Omental fat pad (tissue), 4 donors: ENCODE measurements around the gene AP1S1. TPM values are rescaled to one million over a fixed set of nuclear protein-coding genes. Genes with fewer than 3 reads are reported as not detected.

ENCODE experiments used
- ATAC-seq: fragments of 150-250 bp; one replicate; pipeline ENCODE4 v1.9.1; 2016; ENCODE audit warnings: mild to moderate bottlenecking, moderate library complexity; ENCODE audit not compliant: low FRiP score
- DNase-seq: peaks from one replicate; pipeline ENCODE4 v3.0.0-alpha.2; 2019; ENCODE audit warnings: low spot score
- total RNA-seq, 4 donors: library from RNA; depleted of rRNA; stranded (reverse); fragments of >200 nt; gene quantifications; one replicate each; pipeline ENCODE4 v1.1.0, GENCODE V29; 2016
- TF ChIP-seq, protein P1 (sequence below), 3 donors: fragments of 450-650 bp; IDR thresholded peaks; one replicate each; pipeline ENCODE4 v1.5.1; 2016 to 2017; ENCODE audit warnings: antibody characterized with exemption in 3 of 3, mild to moderate bottlenecking in 3 of 3, moderate library complexity in 2 of 3

AP1S1 gene
- total RNA-seq, 4 donors from 2014 or later: 30.7 to 52.3 (median 36.4) TPM

DNA sequence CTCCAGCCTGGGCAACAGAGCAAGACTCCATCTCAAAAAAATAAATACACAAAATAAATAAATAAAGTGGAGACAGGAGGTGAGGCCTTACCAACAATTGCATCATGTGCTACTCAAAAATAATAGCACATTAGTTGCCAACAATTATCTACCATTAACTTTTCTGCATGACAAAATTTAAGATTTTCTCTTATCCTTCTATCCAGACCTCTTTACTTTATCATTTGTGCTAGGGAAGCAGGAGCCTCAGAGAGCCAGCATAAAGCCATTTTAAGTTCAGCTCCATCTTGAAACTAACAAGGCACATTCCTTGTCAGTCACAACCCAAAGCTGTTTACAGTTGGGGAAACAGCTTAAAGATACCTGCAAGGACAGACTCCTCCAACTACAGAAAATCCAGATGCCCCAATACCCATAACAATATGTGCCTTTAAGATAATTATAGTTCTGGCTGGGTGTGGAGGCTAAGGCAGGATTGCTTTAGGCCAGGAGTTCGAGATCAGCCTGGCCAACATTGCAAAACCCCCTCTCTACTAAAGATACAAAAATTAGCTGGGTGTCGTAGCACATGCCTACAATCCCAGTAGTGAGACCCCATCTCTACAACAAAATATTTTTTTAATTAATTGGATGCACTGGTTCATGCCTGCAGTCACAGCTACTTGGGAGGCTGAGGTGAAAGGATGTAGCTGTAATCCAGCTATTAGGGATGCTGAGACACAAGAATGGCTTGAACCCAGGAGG, 2.2 kb upstream of the AP1S1 start:
- no peak for DNase-seq

DNA sequence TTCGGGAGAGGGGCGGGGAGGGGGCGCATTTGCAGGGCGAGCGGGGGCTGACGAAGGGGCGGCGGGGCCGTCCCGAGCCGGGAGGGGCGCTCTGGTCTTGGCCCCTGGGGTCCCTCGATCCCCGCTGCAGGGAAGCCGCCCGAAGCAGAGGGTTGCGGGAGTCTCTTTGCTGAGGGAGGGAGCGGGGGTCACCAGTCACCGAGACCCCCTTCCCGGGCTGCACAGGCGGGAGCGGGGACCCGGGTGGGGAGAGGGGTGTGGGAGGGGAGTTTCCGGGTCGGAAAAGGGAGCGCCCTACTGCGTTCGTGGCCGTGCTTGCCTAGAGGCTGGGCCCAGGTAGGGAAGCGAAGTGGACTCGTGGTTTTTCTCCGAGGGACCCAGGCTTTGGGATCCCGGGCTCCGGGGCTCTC, 422 bp downstream of the AP1S1 start:
- TF ChIP-seq, protein P1, sequence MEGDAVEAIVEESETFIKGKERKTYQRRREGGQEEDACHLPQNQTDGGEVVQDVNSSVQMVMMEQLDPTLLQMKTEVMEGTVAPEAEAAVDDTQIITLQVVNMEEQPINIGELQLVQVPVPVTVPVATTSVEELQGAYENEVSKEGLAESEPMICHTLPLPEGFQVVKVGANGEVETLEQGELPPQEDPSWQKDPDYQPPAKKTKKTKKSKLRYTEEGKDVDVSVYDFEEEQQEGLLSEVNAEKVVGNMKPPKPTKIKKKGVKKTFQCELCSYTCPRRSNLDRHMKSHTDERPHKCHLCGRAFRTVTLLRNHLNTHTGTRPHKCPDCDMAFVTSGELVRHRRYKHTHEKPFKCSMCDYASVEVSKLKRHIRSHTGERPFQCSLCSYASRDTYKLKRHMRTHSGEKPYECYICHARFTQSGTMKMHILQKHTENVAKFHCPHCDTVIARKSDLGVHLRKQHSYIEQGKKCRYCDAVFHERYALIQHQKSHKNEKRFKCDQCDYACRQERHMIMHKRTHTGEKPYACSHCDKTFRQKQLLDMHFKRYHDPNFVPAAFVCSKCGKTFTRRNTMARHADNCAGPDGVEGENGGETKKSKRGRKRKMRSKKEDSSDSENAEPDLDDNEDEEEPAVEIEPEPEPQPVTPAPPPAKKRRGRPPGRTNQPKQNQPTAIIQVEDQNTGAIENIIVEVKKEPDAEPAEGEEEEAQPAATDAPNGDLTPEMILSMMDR (IDR thresholded peaks at IDR 0.05): no peak
- ATAC-seq: peak; percentile 46
- no peak for DNase-seq

More for the DNA sequence above, 2.2 kb upstream of the AP1S1 start:
- TF ChIP-seq, protein P1 (IDR thresholded peaks at IDR 0.05): no peak
- no peak for ATAC-seq

DNA sequence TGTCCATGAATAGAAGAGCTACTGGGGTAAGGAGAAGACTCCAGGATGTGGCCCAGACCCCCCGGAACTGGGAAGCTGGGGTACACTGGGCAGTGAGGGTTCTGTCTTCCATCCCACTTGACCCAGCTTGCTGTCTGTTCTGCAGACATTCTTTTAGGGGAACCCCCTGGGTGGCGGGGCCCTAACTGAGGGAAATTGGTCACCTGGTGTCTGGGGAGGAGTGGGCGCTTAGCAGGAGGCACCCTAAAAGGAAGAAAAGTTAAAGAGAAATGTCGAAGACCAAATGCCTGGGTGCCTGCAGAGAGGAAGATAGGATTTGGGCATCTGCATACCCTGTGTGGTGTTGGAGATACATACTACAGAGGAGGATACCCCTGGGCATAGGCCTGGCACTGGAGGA, 1.0 kb downstream of the AP1S1 start:
- no peak for DNase-seq
- TF ChIP-seq, protein P1 (IDR thresholded peaks at IDR 0.05): no peak
- no peak for ATAC-seq

DNA sequence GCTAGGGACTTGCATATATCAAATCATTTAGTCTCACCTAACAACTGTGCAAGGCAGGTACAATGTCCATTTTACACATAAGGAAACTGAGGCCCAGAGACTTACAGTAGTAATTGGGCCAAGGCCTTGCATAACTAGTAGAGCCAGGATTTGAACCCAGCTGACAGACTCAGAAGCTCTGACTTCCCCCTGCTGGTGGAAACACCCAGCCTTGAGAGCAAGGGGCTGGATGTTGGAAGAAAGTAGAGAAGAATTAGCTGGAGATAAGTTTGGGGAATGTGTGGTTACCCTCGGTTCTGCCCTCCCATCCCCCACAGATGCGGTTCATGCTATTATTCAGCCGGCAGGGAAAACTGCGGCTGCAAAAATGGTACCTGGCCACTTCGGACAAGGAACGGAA, 2.0 kb downstream of the AP1S1 start:
- TF ChIP-seq, protein P1 (IDR thresholded peaks at IDR 0.05): no peak
- ATAC-seq (no peak), DNase-seq (no peak)

DNA sequence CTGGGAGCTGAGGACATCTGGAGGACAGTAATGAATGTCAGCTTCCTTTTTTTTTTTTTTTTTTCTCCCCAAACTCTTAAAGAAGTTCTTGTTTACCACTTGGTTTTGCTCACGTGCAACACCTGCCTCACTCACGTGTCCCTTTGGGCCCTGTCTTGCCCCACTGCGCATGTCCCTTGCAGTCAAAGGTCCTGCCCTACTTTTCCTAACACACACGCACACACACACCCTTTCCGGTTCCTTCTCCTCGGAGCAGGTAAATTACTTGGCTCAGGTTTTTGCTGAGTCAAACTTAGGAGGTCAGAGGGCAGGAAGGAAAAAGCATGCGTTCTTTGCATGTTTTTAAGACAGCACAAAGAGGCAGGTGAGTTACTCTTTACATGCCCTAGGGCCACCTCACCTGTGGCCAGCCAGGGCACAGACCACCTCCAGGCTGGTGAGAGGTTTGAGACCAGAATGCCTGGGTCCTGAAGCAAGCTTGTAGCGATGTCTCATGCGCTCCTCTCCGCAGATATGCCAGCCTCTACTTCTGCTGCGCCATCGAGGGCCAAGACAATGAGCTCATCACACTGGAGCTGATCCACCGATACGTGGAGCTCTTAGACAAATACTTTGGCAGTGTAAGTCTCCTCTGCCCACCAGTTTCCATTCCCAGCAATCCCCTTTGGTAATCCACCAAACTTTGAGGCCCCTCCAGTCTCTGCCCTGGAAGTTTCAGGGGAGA, 2.8 kb downstream of the AP1S1 start:
- ATAC-seq (no peak), DNase-seq (no peak)
- TF ChIP-seq, protein P1 (IDR thresholded peaks at IDR 0.05): no peak

DNA sequence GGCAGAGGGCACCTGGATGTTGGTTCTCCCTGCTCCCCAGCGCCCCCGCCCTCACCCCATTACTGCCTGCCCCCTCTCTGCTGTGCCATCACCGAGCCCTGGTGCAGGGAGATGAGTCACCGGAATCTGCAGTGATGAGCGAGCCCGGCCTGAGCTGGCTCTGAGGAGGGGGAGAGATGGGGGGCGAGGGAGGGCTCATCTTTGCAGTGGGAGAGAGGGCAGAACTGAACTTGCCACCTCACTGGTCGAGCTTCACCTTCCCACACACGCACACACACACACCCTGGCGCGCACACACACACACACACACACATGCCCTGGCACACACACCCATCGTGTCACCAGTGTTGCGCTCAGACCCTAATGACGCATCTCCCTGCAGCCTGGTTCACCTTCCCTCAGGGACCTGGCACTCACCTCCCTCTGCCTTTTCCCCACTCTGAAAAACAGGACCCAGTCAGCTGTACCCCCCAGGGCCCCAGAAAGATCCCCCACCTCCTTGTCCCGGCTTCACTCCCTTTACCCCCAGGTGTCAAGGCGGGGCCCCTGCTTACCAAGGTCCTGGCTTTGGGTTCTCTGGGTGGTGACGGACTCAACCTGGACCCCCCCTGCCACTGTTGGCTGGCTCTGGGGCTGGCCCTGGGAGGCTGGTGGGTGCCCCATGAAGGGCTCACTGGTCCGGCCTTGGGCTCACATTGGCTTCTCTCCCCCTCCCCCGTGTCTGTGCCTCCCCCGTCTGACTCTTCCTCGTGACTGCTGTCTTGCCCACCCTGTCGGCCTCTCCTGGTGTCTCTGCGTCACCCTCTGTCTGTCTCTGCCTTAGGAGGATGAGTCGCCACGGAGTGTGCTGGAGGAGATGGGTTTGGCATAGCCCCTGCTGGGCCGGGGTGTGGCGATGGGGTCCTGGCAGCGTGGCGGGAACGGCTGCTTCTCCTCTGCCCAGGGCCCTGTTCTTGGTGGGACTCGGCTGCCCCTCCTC, 5.7 kb downstream of the AP1S1 start:
- DNase-seq (no peak), ATAC-seq (no peak)
- TF ChIP-seq, protein P1 (IDR thresholded peaks at IDR 0.05): no peak
